ENCODE results near the gene EIF6.

EIF6 gene

GRCh38 chr20:35290186-35290886, 5.8 kb upstream of the EIF6 start:
- H3K36me3 ChIP-seq (ENCODE audit: insufficient read depth, low read depth, low read length) = no peaks in the 10 kb centered on the region
- no peak overlapping the region for H3K27ac ChIP-seq (ENCODE audit: low read length)
- H3K9ac ChIP-seq (ENCODE audit: low read depth, low read length) = no peak overlapping the region
- H3K4me1 ChIP-seq (ENCODE audit: insufficient read depth, low read length) = peaks cover 2% of the 10 kb centered on the region
- no peak overlapping the region for H3K4me3 ChIP-seq (ENCODE audit: low read length)
- no peaks in the 10 kb centered on the region for H3K9me3 ChIP-seq (ENCODE audit: insufficient read depth, low read depth, low read length)
- H3K27me3 ChIP-seq (ENCODE audit: insufficient read depth, low read length) = no peaks in the 10 kb centered on the region

- H3K9me3 ChIP-seq (ENCODE audit: insufficient read depth, low read depth, low read length) = no peaks in the 10 kb centered on the region
- no peak overlapping the region for H3K4me3 ChIP-seq (ENCODE audit: low read length)
- peaks cover 6% of the 10 kb centered on the region for H3K4me1 ChIP-seq (ENCODE audit: insufficient read depth, low read length)
- no peak overlapping the region for H3K27ac ChIP-seq (ENCODE audit: low read length)
- H3K9ac ChIP-seq (ENCODE audit: low read depth, low read length) = no peak overlapping the region
- no peaks in the 10 kb centered on the region for H3K27me3 ChIP-seq (ENCODE audit: insufficient read depth, low read length)
- H3K36me3 ChIP-seq (ENCODE audit: insufficient read depth, low read depth, low read length) = peaks cover 2% of the 10 kb centered on the region; the same call in 1 of the 2 replicates
Observed at GRCh38 chr20:35288325-35289060, 3.9 kb upstream of the EIF6 start.

GRCh38 chr20:35287509-35288324, 3.1 kb upstream of the EIF6 start:
- Histone ChIP-seq H3K27ac (ENCODE audit: low read length) (no peak overlapping the region), H3K4me1 (ENCODE audit: insufficient read depth, low read length) (peaks cover 8% of the 10 kb centered on the region), H3K4me3 (ENCODE audit: low read length) (no peak overlapping the region), H3K36me3 (ENCODE audit: insufficient read depth, low read depth, low read length) (peaks cover 8% of the 10 kb centered on the region), H3K9ac (ENCODE audit: low read depth, low read length) (no peak overlapping the region), H3K9me3 (ENCODE audit: insufficient read depth, low read depth, low read length) (no peaks in the 10 kb centered on the region), H3K27me3 (ENCODE audit: insufficient read depth, low read length) (no peaks in the 10 kb centered on the region)

- Histone ChIP-seq H3K4me1 (ENCODE audit: insufficient read depth, low read length) (peaks cover 8% of the 10 kb centered on the region), H3K27me3 (ENCODE audit: insufficient read depth, low read length) (no peaks in the 10 kb centered on the region), H3K4me3 (ENCODE audit: low read length) (no peak overlapping the region), H3K9ac (ENCODE audit: low read depth, low read length) (no peak overlapping the region), H3K36me3 (ENCODE audit: insufficient read depth, low read depth, low read length) (peaks cover 15% of the 10 kb centered on the region), H3K27ac (ENCODE audit: low read length) (no peak overlapping the region), H3K9me3 (ENCODE audit: insufficient read depth, low read depth, low read length) (no peaks in the 10 kb centered on the region)
Observed at GRCh38 chr20:35286899-35287508, 2.4 kb upstream of the EIF6 start.

GRCh38 chr20:35286077-35286898, 1.7 kb upstream of the EIF6 start:
- Histone ChIP-seq H3K4me3 (ENCODE audit: low read length) (no peak overlapping the region), H3K36me3 (ENCODE audit: insufficient read depth, low read depth, low read length) (peaks cover 22% of the 10 kb centered on the region), H3K27ac (ENCODE audit: low read length) (no peak overlapping the region), H3K9me3 (ENCODE audit: insufficient read depth, low read depth, low read length) (no peaks in the 10 kb centered on the region), H3K9ac (ENCODE audit: low read depth, low read length) (no peak overlapping the region), H3K4me1 (ENCODE audit: insufficient read depth, low read length) (peaks cover 8% of the 10 kb centered on the region), H3K27me3 (ENCODE audit: insufficient read depth, low read length) (no peaks in the 10 kb centered on the region)

GRCh38 chr20:35285806-35286076, 1.2 kb upstream of the EIF6 start:
- Histone ChIP-seq H3K27ac (ENCODE audit: low read length) (no peak overlapping the region), H3K4me3 (ENCODE audit: low read length) (peak overlapping the region; percentile 91), H3K27me3 (ENCODE audit: insufficient read depth, low read length) (no peaks in the 10 kb centered on the region), H3K4me1 (ENCODE audit: insufficient read depth, low read length) (peaks cover 8% of the 10 kb centered on the region), H3K9me3 (ENCODE audit: insufficient read depth, low read depth, low read length) (no peaks in the 10 kb centered on the region), H3K9ac (ENCODE audit: low read depth, low read length) (no peak overlapping the region), H3K36me3 (ENCODE audit: insufficient read depth, low read depth, low read length) (peaks cover 27% of the 10 kb centered on the region)

GRCh38 chr20:35284992-35285805, 627 bp upstream of the EIF6 start:
- Histone ChIP-seq H3K27me3 (ENCODE audit: insufficient read depth, low read length) (no peaks in the 10 kb centered on the region), H3K4me3 (ENCODE audit: low read length) (peak overlapping the region; percentile 91), H3K27ac (ENCODE audit: low read length) (no peak overlapping the region), H3K9me3 (ENCODE audit: insufficient read depth, low read depth, low read length) (no peaks in the 10 kb centered on the region), H3K4me1 (ENCODE audit: insufficient read depth, low read length) (peaks cover 8% of the 10 kb centered on the region), H3K9ac (ENCODE audit: low read depth, low read length) (peak overlapping the region; percentile 82; the same call in 1 of the 2 replicates), H3K36me3 (ENCODE audit: insufficient read depth, low read depth, low read length) (peaks cover 32% of the 10 kb centered on the region)

- Histone ChIP-seq H3K4me1 (ENCODE audit: insufficient read depth, low read length) (peaks cover 8% of the 10 kb centered on the region), H3K27ac (ENCODE audit: low read length) (peak overlapping the region; percentile 1), H3K27me3 (ENCODE audit: insufficient read depth, low read length) (no peaks in the 10 kb centered on the region), H3K9me3 (ENCODE audit: insufficient read depth, low read depth, low read length) (no peaks in the 10 kb centered on the region), H3K9ac (ENCODE audit: low read depth, low read length) (peak overlapping the region; percentile 82), H3K36me3 (ENCODE audit: insufficient read depth, low read depth, low read length) (peaks cover 48% of the 10 kb centered on the region), H3K4me3 (ENCODE audit: low read length) (peak overlapping the region; percentile 91)
Observed at GRCh38 chr20:35283441-35284266, 918 bp downstream of the EIF6 start.

- peaks cover 54% of the 10 kb centered on the region for H3K36me3 ChIP-seq (ENCODE audit: insufficient read depth, low read depth, low read length)
Observed at GRCh38 chr20:35281506-35282101, 3.0 kb downstream of the EIF6 start.

GRCh38 chr20:35280523-35280922, 4.0 kb downstream of the EIF6 start:
- Histone ChIP-seq H3K4me1 (ENCODE audit: insufficient read depth, low read length) (peaks cover 13% of the 10 kb centered on the region), H3K27me3 (ENCODE audit: insufficient read depth, low read length) (no peaks in the 10 kb centered on the region), H3K27ac (ENCODE audit: low read length) (no peak overlapping the region), H3K9me3 (ENCODE audit: insufficient read depth, low read depth, low read length) (no peaks in the 10 kb centered on the region), H3K4me3 (ENCODE audit: low read length) (no peak overlapping the region), H3K9ac (ENCODE audit: low read depth, low read length) (no peak overlapping the region), H3K36me3 (ENCODE audit: insufficient read depth, low read depth, low read length) (peaks cover 63% of the 10 kb centered on the region)

More at GRCh38 chr20:35281506-35282101, 3.0 kb downstream of the EIF6 start:
- Histone ChIP-seq H3K9me3 (ENCODE audit: insufficient read depth, low read depth, low read length) (no peaks in the 10 kb centered on the region), H3K4me3 (ENCODE audit: low read length) (no peak overlapping the region), H3K9ac (ENCODE audit: low read depth, low read length) (no peak overlapping the region), H3K27ac (ENCODE audit: low read length) (no peak overlapping the region), H3K4me1 (ENCODE audit: insufficient read depth, low read length) (peaks cover 10% of the 10 kb centered on the region), H3K27me3 (ENCODE audit: insufficient read depth, low read length) (no peaks in the 10 kb centered on the region)
